DOHH2 (cell line): ENCODE results near the gene ENTPD8.

Experiments used
- H3F3A ChIP-seq: fragments of 200-600 bp; sonication (generic), shearing (Covaris generic); 2 replicates; pipeline ENCODE4 v1.6.0; 2016; ENCODE audit warnings: antibody characterized with exemption, mild to moderate bottlenecking; ENCODE audit not compliant: control insufficient read depth, insufficient read depth
- H3K27ac ChIP-seq: fragments of 200-600 bp; sonication (generic); 2 replicates; pipeline ENCODE4 v1.5.1; 2014; ENCODE audit warnings: low read depth, mild to moderate bottlenecking, low read length, moderate library complexity
- H3K27me3 ChIP-seq: fragments of 200-600 bp; sonication (generic); 2 replicates; pipeline ENCODE4 v1.6.1; 2014; ENCODE audit warnings: mild to moderate bottlenecking, low read length, mixed read lengths; ENCODE audit not compliant: control insufficient read depth
- H3K36me3 ChIP-seq: fragments of 200-600 bp; sonication (generic); 2 replicates; pipeline ENCODE4 v1.6.1; 2014; ENCODE audit warnings: mild to moderate bottlenecking, low read length, moderate library complexity, mixed read lengths; ENCODE audit not compliant: control insufficient read depth
- H3K4me1 ChIP-seq: fragments of 200-600 bp; sonication (generic); 2 replicates; pipeline ENCODE4 v1.6.1; 2014; ENCODE audit warnings: mild to moderate bottlenecking, low read length, mixed read lengths; ENCODE audit not compliant: control insufficient read depth
- H3K4me2 ChIP-seq: fragments of 200-600 bp; sonication (generic); 2 replicates; pipeline ENCODE4 v1.6.0; 2014; ENCODE audit warnings: mild to moderate bottlenecking, low read length, moderate library complexity
- H3K4me3 ChIP-seq: fragments of 200-600 bp; sonication (generic); 2 replicates; pipeline ENCODE4 v1.5.1; 2014; ENCODE audit warnings: mild to moderate bottlenecking, low read length, mixed read lengths
- H3K79me2 ChIP-seq: fragments of 200-600 bp; sonication (generic); 2 replicates; pipeline ENCODE4 v1.6.1; 2014; ENCODE audit warnings: mild to moderate bottlenecking, low read length, mixed read lengths; ENCODE audit not compliant: control insufficient read depth
- H3K9me2 ChIP-seq: fragments of 200-600 bp; sonication (generic); replicated peaks from 2 replicates; pipeline ENCODE4 v1.6.1; 2014; ENCODE audit warnings: mild to moderate bottlenecking, low read length, mixed read lengths; ENCODE audit not compliant: control insufficient read depth
- H3K9me3 ChIP-seq: fragments of 200-600 bp; sonication (generic); 2 replicates; pipeline ENCODE4 v1.6.1; 2014; ENCODE audit warnings: antibody characterized with exemption, low read length, mixed read lengths; ENCODE audit not compliant: control insufficient read depth, insufficient read depth
- H4K20me1 ChIP-seq: fragments of 200-600 bp; sonication (generic); 2 replicates; pipeline ENCODE4 v1.6.0; 2014; ENCODE audit warnings: low read depth, mild to moderate bottlenecking, antibody characterized with exemption, low read length, moderate library complexity; ENCODE audit not compliant: control insufficient read depth, insufficient read depth
- EZH2phosphoT487 ChIP-seq: fragments of 200-600 bp; sonication (generic); IDR thresholded peaks from 2 replicates; pipeline ENCODE4 v1.6.1; 2017; ENCODE audit warnings: borderline replicate concordance, mild to moderate bottlenecking, antibody characterized with exemption, low read length, moderate library complexity, mixed read lengths
- TF ChIP-seq, protein P1 (sequence below): fragments of 200-600 bp; sonication (generic); IDR thresholded peaks from one replicate; pipeline ENCODE4 v1.5.1; 2014; ENCODE audit warnings: antibody characterized with exemption, mild to moderate bottlenecking, low read depth, low read length; ENCODE audit not compliant: poor library complexity, severe bottlenecking

ENTPD8 gene

DNA sequence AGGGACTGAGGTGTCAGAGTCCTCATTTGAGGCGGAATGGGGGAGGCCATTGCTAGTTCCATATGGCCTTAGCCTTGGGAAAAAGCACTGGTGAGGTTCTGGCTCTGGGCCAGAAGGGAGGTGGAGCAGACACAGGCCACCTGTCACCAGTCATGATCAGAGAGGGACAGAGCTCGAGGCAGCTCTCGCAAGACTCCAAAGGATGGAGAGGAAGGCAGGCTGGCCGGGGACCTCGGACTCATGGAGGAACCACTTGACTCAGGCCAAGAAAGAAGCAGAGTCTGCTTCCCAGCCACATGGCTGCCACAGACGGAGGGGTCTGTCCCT is 47.1 kb upstream of the ENTPD8 start:
- TF ChIP-seq EZH2phosphoT487 = no peak
- TF ChIP-seq, protein P1, sequence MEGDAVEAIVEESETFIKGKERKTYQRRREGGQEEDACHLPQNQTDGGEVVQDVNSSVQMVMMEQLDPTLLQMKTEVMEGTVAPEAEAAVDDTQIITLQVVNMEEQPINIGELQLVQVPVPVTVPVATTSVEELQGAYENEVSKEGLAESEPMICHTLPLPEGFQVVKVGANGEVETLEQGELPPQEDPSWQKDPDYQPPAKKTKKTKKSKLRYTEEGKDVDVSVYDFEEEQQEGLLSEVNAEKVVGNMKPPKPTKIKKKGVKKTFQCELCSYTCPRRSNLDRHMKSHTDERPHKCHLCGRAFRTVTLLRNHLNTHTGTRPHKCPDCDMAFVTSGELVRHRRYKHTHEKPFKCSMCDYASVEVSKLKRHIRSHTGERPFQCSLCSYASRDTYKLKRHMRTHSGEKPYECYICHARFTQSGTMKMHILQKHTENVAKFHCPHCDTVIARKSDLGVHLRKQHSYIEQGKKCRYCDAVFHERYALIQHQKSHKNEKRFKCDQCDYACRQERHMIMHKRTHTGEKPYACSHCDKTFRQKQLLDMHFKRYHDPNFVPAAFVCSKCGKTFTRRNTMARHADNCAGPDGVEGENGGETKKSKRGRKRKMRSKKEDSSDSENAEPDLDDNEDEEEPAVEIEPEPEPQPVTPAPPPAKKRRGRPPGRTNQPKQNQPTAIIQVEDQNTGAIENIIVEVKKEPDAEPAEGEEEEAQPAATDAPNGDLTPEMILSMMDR = no peak
- no peaks in the 10 kb centered on the region for H3K27me3 ChIP-seq
- H3K9me2 ChIP-seq = no peaks in the 10 kb centered on the region
- H3K9me3 ChIP-seq = no peaks in the 10 kb centered on the region
- H3K36me3 ChIP-seq = no peaks in the 10 kb centered on the region
- no peak overlapping the region for H3K4me2 ChIP-seq
- no peaks in the 10 kb centered on the region for H3K79me2 ChIP-seq
- no peak overlapping the region for H3K4me3 ChIP-seq
- peaks cover 3% of the 10 kb centered on the region; the same call in 1 of the 2 replicates for H3K4me1 ChIP-seq
- 0 out of 2 replicates have a peak, but pooled peaks cover 4% of the 10 kb centered on the region for H3F3A ChIP-seq
- no peak overlapping the region for H3K27ac ChIP-seq
- no peaks in the 10 kb centered on the region for H4K20me1 ChIP-seq

GRCh38 chr9:137487454-137488326 is 46.5 kb upstream of the ENTPD8 start:
- Histone ChIP-seq H3K27me3 (no peaks in the 10 kb centered on the region), H3K9me3 (no peaks in the 10 kb centered on the region), H3K27ac (no peak overlapping the region), H3K79me2 (no peaks in the 10 kb centered on the region), H3K4me2 (no peak overlapping the region), H4K20me1 (no peaks in the 10 kb centered on the region), H3K36me3 (no peaks in the 10 kb centered on the region), H3F3A (no peaks in the 10 kb centered on the region), H3K4me3 (no peak overlapping the region), H3K4me1 (peaks cover 3% of the 10 kb centered on the region; the same call in 1 of the 2 replicates), H3K9me2 (no peaks in the 10 kb centered on the region)
- TF ChIP-seq, protein P1 = no peak
- no peak for TF ChIP-seq EZH2phosphoT487

DNA sequence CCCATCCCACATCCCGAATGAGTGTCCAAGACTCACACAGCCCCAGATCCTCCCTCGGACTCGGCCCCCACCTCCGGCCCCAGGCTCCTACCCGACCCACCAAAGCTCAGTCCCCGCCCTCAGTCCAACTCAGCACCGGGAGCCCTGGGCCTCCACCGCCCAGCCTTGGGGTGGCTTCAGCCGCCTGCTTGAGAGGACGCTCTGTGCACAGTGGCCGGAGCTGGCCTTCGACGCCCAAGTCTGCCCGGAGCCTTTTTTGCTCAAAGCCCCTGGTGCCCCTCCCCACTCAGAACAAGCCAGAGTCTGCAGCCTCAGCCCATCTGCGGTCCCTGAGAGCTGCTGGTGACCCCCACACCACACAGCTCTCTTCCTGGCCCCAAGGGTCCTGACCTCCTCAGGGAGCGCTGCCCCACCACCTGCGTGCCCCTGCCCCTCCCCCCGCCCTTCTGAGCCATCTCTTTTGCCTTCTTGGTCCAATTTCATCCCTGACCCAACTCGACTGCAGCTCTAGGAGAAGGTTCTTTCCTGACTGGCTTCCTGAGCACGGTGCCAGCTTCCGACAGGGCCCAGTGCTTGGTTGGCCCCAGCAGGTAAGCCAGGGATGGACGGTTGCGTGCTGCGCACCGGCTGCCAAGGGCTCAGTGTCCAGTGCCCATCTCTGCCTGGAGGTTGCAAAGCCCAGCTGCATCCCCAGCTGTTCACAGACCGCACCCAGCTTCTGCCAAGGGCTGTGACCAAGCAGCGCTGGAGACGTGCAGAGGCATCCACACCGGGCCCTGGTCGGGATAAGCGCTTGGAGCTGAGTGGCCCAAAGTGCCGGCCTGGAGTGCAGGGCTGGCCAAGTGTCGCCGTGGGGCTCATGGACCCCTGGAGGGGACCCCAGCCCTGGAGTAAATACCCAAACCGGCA is 45.6 kb upstream of the ENTPD8 start:
- no peaks in the 10 kb centered on the region for H3K27me3 ChIP-seq
- no peak overlapping the region for H3K4me3 ChIP-seq
- no peak overlapping the region for H3K27ac ChIP-seq
- no peaks in the 10 kb centered on the region for H4K20me1 ChIP-seq
- TF ChIP-seq EZH2phosphoT487 = no peak
- TF ChIP-seq, protein P1 = no peak
- no peaks in the 10 kb centered on the region for H3K4me1 ChIP-seq
- H3K79me2 ChIP-seq = no peaks in the 10 kb centered on the region
- no peaks in the 10 kb centered on the region for H3K9me2 ChIP-seq
- H3K9me3 ChIP-seq = no peaks in the 10 kb centered on the region
- H3F3A ChIP-seq = no peaks in the 10 kb centered on the region
- no peak overlapping the region for H3K4me2 ChIP-seq
- H3K36me3 ChIP-seq = no peaks in the 10 kb centered on the region
